Activated CD4-positive, CD25-positive, alpha-beta regulatory T cell treated with anti-CD3 and anti-CD28 coated beads, Interleukin-2, amount 50 U/mL, for 72 hours (primary cell): Measurements from ENCODE around the gene R3HDM4.

Experiments used
- DNase-seq: peaks from one replicate; pipeline ENCODE4 v3.0.0; 2021

The R3HDM4 gene

DNA sequence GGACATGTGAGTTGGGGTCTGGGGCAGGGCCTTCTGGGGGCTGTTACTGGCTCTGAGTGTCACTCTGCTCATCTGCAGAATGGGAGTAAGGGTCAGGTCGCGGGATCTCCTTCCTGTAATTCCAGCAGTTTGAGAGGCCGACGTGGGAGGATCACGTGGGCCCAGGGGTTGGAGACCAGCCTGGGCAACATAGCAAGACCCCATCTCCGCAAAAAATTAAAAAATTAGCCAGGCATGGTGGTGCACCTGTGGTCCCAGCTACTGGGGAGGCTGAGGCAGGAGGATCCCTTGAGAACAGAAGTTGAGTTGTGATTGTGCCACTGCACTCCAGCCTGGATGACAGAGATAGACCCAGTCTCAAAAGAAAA lies 16.9 kb upstream of the R3HDM4 start:
- DNase-seq = no peak

DNA sequence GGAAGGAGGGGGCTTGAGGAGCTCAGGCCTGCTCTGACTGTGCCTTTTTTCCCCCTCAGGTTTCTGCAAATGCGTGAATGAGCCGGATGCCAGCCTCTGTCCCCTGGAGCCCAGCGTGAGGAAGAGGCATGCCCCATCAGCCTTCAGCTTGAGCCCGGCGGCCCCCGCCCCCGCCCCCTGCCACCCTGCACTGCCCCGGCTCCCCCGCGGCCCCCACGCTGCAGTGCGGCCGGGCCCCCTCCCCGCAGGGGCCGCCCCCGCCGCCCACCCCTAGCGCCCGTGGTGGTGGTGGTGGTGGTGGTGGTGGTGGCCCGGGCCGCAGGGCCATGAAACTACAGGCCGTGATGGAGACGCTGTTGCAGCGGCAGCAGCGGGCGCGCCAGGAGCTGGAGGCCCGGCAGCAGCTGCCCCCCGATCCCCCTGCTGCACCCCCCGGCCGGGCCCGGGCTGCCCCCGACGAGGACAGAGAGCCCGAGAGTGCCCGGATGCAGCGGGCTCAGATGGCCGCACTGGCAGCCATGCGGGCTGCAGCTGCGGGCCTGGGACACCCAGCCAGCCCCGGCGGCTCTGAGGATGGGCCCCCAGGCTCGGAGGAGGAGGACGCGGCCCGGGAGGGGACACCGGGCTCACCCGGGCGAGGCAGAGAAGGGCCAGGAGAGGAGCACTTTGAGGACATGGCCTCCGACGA lies 16.3 kb upstream of the R3HDM4 start:
- DNase-seq = no peak

DNA sequence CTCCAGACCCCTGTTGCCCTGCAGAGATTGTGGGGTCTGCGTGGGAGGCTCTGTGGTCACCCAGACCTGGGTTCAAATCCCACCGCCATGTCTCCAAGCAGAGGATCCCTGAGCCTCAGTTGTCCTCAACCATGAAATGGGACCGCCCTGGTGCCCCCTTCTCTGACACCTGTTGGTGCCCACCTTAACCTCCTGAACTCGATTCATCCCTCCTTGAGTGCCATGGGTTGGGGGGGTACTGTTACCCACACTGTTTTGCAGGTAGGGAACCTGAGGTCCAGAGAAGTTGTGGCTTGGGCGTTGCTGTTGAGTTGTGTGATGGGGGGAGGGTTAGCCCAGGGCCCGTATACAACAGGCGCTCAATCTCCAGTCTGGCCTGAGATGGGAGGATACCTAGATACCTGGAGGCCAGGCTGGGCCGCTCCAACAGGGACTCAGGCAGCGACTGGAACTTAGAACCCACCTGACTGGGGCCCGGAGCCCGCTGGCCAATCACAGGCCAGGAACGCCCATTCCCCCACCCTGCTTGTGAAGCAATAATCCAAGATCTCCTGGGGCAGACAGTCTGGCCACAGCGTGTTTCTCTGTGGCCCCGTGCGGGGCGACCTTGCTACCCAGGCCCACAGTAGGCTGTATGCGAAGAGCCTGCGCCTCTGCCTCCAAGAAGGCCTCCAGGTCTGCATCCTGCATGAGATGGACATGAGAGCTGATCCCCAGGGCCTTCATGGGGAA lies 15.6 kb upstream of the R3HDM4 start:
- DNase-seq = no peak

DNA sequence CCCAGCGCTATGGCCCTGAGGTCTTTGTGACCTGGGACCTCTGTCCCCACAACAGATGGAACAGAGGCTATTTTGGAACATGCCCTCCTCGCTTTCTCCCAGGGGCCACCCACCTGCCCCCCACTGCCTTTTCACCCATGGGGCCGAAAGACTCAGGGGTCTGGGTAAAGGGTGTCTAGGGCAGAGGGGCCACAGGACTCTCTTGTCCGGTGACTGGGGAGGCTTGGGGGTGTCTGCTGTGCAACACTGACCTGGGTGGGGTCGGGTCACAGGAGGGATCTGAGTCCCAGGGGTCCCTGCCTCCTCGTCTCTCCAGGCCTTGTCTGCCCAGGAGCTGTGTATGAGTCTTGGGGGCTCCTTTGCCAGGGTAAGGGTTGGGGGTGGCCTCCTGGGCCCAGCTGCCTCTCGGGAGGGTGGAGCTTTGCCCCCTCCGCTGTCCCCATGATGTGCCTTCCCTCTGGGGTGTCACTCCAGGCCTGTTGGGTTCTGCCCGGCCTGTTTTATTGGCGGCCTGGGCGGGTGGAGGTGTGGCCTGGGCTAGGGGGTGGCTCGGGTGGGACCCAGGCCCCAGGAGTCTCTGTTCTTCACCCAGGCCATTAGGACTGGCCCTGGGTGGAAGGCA lies 14.9 kb upstream of the R3HDM4 start:
- DNase-seq = no peak

DNA sequence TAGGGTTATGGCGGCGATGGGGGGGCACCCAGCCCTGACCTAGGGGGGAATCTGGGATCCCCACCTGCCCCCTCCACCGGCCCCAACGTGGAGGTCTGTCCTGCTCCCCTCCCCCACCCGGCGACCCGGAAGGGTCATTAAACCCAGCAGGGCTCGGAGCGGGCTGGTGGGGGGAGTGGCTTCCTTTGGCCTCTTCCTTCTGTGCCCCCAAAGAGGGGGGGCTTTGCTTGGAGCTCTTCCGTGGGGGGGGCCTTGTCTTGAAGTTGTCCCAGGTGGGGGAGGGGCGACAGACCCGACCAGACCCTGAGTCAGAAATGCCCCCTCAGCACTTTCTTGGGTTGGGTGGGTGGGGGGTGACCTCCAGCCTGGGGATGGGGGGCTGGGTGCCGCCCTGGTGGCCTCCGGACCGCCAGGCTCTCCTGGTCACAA lies 14.3 kb upstream of the R3HDM4 start:
- no peak for DNase-seq

DNA sequence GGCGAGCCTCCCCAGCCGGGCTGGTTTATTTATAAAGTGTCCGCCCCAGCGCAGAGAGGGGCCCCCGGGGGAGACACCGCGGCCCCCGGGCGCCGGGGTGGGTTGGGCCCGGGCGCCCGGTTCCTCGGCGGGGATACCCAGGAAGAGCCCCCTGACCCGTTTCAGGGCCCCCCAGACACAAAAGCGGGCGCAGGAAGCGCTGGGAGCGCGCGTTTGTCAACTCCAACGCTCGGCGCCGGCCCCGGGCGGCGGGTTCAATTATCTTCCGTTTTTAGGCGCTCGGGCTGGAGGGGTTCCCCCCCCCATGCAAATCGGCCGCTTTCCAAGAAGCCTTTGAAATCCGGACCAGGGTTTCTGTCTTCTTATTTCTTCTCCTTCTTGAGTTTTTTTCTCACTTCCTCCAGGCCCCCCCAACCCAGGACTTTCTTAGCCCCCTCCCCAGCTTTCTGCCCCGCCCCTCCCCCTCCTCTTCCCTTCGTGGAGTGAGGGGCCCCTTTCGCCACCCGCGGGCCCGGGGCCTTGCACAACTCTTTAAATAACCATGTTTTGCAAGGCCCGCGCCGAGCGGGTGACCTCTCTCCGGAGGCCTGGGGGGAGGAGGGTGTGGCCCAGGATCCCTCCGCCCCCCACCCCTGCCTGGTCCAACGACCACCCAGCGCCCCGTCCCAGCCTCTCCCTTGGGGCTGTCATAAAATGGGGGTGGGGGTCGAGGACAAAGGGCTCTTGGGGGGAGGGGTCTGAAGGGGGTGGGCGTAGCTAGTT lies 13.8 kb upstream of the R3HDM4 start:
- peak; percentile 65 for DNase-seq

DNA sequence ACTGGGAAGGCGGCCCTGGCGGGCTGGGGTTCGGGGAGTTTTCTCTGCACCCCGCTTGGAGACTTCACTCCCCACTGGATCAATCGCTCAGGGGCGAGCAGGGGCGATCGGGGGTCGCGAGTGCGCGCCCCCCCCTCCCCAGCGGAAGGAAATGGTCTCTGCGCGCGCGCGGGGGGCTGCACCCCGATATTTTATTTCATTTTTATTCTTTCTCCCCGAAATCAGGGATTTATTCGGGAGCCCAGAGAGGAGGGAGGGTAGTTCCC lies 13.2 kb upstream of the R3HDM4 start:
- DNase-seq = no peak

DNA sequence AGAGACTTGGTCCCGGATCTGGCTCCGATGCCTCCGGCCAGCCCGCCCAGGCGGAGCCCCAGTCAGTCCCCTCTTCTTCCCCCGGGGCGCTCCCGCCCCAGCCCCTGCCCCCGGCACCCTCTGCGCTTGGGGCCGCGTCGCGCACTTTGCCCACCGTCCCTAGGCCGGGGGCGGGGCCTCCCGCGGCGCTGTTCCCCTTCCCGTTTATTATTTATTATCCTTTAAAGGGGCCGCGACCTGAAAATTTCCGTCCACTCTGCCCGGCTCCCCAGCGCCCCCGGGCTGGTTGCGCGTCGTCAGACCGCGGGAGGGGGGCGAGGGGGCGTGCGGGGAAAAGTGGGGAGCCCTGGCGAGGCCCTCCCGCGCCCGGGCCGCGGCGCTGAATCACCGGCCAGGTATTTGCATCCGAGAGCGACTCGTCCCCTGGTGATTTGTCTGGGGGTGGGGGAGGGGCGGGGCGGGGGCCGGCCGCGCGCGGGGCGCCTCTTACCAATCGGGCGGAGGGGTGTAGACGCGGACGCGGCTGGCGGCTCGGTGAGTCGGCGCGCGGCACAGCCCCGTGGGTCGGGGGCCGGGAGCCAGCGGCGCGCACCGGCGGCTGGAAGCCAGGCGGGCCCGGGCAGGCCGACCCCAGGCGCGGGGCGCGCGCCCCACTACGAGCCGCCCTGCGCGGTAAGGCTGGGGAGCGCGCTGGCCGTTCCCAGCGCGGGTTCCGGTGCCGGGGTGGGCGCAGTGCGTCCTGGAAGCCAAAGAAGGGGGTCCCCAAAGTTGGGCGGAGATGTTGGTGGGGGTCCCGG lies 12.7 kb upstream of the R3HDM4 start, which contains the start of gene ARID3A:
TSS of gene ARID3A (plus strand) at position 510 of the 797 bp plus-strand sequence. CDS start 3,494 bp downstream, outside the sequence.
- DNase-seq = peak; percentile 80

DNA sequence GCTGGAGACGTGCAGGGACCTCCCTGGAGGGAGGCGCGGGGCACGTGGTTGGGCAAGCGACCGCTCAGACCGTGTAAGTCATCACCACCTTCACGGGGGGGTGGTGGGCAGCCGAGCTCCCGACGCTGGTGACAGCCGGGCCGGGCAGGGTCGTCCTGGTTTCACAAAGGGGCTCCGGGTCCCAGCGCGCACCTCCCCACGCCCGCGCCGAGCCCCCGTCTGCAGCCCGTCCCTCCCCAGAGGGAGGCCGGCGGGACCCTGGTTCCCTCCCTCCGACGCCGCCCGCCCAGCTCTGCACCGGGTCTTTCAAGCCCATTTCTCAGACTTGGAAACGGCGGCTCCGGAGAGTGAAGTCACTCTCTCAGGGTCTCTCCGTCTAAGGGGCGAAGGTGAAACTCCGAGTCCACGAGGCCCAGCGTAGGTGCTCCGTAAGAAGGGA lies 12.1 kb upstream of the R3HDM4 start:
- DNase-seq = no peak

DNA sequence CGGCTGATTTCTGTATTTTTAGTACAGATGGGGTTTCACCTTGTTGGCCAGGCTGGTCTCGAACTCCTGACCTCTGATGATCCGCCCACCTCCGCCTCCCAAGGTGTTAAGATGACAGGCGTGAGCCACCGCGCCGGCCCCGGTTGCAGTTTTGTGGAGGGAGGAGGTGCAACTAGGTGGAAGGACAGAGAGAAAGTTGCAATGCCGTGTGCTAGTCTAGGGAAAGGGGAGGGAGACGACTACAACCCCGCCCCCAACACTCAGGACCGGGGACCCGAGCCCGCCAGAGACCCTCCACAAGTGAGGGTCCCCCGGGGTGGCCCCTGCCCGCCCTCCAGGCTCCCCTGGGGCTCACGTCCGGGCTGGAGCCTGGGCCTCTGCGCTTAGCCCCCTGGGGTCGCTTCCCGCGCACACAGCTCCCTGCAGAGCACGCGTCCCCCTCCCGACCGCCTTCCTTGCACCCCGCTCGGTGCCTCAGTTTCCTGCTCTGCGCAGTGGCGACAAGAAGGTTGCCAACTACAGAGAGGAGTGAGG lies 11.6 kb upstream of the R3HDM4 start:
- DNase-seq = no peak

DNA sequence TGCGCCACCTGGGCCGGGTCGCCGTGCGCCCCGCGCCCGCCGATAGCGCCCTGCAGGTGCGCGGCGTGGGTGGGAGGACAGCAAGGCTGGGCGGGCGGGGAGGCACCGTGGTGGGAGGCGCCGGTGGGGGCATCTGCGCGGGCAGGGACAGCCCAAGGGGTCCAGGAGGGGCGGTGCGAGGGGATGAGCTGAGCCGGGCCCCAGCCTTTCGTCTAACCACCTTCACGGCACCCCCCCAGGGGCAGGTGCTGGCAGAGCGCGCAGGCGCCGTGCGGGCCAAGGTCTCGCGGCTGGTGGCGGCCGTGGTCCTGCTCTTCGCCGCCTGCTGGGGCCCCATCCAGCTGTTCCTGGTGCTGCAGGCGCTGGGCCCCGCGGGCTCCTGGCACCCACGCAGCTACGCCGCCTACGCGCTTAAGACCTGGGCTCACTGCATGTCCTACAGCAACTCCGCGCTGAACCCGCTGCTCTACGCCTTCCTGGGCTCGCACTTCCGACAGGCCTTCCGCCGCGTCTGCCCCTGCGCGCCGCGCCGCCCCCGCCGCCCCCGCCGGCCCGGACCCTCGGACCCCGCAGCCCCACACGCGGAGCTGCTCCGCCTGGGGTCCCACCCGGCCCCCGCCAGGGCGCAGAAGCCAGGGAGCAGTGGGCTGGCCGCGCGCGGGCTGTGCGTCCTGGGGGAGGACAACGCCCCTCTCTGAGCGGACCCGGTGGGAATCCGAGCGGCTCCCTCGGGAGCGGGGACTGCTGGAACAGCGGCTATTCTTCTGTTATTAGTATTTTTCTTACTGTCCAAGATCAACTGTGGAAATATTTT lies 7.2 kb upstream of the R3HDM4 start:
- peak; percentile 63 for DNase-seq

DNA sequence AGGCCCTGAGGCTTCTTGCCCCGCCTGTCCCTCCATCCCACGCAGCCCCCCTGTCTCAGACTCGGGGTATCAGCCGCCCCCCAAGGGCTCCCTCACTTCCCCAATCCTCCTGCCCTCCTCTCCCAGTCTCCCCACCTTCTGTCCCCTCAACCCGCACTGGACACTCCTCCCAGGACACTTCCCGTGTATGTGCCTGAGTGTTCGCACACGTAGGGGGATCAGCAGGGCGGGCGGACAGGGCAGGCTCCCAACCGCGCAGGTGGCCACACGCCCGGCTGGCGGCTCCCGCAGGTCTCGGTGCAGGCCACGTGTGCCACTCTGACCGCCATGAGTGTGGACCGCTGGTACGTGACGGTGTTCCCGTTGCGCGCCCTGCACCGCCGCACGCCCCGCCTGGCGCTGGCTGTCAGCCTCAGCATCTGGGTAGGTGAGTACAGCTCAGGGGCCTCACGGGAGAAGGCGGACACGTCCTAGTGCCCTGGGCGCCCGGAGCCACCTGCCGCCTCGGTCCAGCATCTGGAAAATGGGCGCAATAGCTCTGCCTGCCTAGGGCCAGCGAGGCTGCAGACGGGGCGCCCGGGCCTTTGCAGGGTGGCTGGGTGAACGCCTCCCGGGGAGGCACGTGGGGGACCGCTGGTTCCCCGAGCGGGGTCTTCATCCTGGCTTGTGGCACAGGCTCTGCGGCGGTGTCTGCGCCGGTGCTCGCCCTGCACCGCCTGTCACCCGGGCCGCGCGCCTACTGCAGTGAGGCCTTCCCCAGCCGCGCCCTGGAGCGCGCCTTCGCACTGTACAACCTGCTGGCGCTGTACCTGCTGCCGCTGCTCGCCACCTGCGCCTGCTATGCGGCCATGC lies 6.4 kb upstream of the R3HDM4 start:
- DNase-seq = peak; percentile 45

DNA sequence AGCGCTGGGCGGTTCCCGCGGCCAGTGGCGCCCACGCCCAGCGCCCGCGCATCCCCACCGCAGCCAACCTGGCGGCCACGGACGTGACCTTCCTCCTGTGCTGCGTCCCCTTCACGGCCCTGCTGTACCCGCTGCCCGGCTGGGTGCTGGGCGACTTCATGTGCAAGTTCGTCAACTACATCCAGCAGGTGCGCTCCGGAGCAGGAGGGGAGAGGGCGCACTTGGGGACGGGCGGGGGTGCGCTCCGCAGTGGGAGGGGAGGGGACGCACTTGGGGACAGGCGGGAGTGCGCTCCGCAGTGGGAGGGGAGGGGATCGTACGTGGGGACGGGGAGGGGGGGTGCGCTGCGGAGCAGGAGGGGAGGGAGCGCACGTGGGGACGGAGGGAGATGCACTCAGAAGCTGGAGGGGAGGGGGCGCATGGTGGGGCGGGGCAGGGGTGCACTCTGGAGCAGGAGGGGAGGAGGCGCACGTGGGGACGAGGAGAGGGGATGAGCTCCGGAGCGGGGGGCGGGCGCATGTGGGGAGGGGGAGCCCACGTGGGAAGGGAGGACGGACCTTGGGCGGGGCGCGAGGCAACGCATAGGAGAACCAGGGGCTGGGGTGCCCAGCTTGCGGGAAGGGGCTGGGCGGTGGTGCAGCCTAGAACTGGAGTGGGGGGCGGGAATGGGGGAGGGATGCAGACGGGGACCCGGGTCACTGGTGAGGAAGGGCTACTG lies 5.6 kb upstream of the R3HDM4 start:
- no peak for DNase-seq

DNA sequence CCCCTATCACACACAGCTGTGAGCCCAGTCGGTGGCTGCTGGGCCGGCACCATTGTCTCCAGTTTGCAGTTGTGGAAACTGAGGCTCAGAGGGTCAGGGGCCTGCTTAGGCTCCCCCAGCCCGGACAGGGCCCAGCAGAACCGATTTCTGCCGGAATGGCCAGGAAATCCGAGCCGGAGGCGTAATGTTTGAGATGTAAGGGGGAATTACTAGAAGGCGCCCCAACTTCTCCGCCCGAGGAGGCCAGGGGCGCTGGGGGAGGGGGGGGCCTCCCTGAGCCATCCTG lies 5.1 kb upstream of the R3HDM4 start:
- DNase-seq = no peak

DNA sequence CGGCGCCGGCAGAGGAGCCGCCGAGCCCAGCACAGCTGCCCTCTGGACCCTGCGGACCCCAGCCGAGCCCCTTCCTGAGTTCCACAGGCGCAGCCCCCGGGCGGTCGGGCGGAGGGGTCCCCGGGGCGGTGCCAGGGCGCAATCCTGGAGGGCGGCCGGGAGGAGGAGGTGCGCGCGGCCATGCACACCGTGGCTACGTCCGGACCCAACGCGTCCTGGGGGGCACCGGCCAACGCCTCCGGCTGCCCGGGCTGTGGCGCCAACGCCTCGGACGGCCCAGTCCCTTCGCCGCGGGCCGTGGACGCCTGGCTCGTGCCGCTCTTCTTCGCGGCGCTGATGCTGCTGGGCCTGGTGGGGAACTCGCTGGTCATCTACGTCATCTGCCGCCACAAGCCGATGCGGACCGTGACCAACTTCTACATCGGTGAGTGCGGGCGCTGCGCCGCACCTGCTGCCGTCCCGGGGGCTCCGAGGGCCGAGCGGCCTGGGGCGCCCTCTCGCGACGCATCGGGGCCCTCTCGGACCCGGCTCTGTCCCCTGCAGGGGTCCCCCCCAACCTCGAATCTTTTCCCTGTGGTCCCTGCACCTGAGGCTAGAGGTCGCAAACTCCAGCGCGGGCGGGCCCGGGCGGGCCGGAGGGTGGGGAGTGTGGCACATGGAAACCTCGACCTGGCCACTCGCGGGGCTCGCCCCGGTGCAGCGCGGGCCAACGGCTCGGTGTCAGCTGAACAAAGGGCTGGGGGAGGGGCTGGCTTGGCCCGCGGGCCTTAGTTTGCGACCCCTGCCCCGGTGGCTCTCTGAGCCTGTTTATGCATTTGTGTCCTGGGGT lies 4.5 kb upstream of the R3HDM4 start, which contains the start of gene KISS1R:
TSS of gene KISS1R (plus strand) at position 11 of the 829 bp plus-strand sequence. CDS start at position 181, 170 bp downstream.
- DNase-seq = peak; percentile 58

DNA sequence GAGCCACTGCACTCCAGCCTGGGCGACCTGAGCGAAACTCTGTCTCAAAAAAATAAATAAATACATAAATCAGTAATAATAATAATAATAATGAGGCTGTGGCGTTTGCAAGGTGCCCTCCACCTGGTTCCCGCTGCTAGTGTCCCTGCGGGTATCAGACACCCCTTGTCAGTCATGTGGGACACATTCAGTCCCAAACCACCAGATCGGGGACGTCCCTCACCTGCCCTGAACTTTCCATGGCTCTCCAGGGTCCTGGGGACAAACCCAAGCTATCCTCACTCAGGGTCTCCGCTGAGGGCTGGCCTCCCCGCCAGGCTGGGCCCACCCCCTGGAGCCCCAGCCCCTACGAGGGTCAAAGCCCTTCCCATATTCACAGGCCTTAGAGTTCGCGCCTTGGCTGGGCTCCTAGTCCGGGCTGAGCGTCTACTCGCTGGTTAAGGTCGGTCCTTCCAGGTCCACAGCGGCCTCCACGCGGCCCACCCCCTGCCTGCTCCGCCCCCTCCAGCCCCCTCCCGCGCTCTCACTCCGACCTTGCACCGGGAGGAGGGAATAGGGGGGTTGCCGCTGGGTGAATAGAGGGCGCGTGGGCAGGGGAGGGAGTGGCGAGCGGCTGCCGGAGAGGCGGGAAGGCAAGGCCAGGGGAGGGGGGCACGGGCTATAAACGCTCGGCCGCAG lies 3.8 kb upstream of the R3HDM4 start:
- no peak for DNase-seq

DNA sequence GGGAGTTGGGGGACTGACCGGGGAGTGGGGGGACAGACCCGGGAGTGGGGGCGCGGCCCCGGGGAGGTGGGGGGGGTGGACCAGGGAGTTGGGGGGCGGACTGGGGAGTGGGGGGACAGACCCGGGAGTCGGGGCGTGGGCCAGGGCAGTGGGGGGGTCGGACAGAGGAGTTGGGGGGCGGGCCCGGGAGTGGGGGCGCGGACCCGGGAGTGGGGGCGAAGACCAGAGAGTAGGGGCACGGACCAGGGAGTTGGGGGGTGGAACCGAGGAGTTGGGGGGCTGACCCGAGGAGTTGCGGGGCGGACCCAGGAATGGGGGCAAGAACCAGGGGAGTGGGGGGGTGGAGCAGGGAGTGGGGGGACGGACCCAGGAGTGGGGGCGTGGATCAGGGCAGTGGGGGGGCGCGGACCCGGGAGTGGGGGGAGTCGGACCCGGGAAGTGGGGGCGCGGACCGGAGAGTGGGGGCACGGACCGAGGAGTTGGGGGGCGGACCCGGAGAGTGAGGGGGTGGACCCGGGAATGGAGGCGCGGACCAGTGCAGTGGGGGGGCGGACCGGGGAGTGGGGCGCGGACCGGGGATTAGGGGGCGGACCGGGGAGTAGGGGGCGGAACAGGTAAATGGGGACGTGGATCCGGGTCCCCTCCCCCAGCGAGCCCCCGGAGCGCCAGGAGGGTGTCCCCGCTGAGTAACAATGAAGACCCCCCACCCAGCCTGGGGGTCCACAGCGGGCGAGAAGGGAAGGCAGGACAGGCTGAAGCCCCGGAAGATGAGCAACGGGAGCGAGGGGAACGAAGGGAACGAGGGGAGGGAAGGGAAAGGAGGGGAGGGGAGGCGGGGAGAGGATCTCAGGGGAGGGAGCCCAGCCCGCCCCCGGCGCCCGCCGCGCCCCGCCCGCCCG lies 589 bp downstream of the R3HDM4 start:
- no peak for DNase-seq
